Tongue (tissue), 2 donors: Measurements from ENCODE around the gene PLCL1. TPM values are rescaled to one million over a fixed set of nuclear protein-coding genes. Genes with fewer than 3 reads are reported as not detected.
A peak's percentile ranks its signal among the peaks of the same experiment; 100 is the strongest.

Experiments
- DNase-seq: peaks from one replicate; pipeline ENCODE4 v3.0.0-alpha.2; 2015
- total RNA-seq: library from RNA; depleted of rRNA; stranded (reverse); fragments of >200 nt; gene quantifications from one replicate; pipeline ENCODE4 v1.2.3, GENCODE V29; 2014

The PLCL1 gene
- 31.2 TPM for total RNA-seq

GRCh38 chr2:197804049-197804757 lies at the start of gene PLCL1:
PLCL1 (plus strand) TSS chr2:197804593.
- DNase-seq: peak; percentile 95

- no peak for DNase-seq
Measured at GRCh38 chr2:197759013-197759412, 45.4 kb upstream of the PLCL1 start.

- DNase-seq: no peak
Measured at GRCh38 chr2:197759625-197760292, 44.6 kb upstream of the PLCL1 start.

DNA sequence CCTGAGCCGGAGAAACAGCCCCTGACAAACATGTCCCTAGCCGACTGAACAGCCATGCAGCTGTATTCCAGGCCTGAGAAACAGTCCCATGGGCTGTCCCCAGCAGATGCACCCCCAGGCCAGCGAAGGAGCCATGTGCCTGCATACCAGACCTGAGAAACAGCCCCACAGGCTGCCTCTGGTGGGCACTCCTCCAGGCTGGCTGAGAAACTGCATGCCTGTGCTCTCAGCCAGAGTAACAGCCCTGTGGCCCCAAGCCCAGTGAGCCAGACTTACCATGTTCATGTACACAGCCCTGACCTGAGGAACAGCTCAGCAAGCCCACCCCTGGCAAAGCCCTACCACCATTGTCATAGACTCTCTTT lies 44.1 kb upstream of the PLCL1 start:
- DNase-seq: no peak

DNA sequence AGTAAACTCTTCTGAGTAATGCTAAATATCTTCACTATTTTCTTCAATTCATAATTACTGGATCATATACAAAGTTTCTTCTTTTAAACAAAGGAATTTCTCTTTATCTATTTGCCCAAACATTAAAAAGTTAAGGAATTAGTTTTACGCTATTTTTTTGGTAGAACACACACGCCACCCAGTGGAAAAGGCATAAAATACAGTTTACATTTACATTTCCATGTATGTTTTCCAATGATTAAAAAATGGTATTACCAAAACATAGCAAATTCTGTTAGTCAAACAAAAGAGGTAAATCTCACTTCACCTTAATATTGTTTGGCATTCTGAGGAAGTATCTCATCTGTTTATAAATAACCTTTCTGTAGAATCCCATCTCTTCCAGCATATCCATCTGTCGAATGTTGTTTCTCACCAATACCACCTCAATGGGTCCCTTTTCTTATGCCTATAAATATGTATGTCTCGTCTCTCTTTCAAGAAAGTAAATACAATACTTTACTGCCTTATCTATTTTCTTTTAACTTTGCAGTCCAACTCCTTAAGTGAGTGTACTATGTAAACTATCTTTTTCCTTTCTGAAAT lies 26.5 kb upstream of the PLCL1 start:
- peak; percentile 65 for DNase-seq

GRCh38 chr2:197779261-197779660 lies 25.1 kb upstream of the PLCL1 start:
- no peak for DNase-seq

- DNase-seq: no peak
Measured at GRCh38 chr2:197782126-197782525, 22.3 kb upstream of the PLCL1 start.

GRCh38 chr2:197784956-197785941 lies 19.1 kb upstream of the PLCL1 start, which contains the start of gene BOLL:
BOLL (minus strand) TSS chr2:197785319; CDS start chr2:197781850, 3,469 bp downstream.
- no peak for DNase-seq

- DNase-seq: peak; percentile 77
Measured at GRCh38 chr2:197786010-197786877, 18.1 kb upstream of the PLCL1 start.

- DNase-seq: no peak
Measured at GRCh38 chr2:197793456-197793855, 10.9 kb upstream of the PLCL1 start.

DNA sequence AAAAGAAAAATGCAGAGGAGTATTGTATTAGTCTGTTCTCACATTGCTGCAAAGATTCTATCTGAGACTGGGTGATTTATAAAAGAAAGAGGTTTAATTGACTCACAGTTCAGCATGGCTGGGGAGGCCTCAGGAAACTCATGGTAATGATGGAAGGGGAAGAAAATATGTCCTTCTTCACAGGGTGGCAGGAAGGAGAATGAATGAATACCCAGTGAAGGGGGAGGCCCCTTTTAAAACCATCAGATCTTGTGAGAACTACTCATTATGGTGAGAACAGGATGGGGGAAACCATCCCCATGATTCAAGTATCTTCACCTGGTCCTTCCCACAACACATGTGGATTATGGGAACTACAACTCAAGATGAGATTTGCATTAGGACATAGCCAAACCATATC lies 9.1 kb upstream of the PLCL1 start:
- DNase-seq: no peak

GRCh38 chr2:197798187-197798586 lies 6.2 kb upstream of the PLCL1 start:
- no peak for DNase-seq

DNA sequence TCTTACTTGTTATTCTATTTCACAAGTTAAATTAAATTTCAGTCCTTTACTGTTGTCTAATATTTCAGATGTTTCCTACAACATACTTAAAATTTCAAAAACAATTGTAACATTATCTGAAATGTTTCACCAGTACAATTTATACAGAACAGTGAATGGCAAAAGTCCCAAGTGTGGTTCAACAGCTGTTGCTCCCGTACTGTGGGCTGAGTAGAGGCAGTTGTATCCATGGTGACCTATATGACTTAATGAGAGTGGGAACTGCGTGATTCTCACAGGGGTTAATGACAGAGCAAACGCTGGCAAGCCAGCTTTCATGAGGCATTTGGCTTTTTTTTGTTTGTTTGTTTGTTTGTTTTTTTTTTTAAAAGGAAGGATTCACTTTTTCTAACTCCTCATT lies 5.3 kb upstream of the PLCL1 start:
- peak; percentile 47 for DNase-seq

- DNase-seq: no peak
Measured at GRCh38 chr2:197800091-197800490, 4.3 kb upstream of the PLCL1 start.

GRCh38 chr2:197801033-197801432 lies 3.4 kb upstream of the PLCL1 start:
- DNase-seq: no peak

GRCh38 chr2:197803033-197803444 lies 1.4 kb upstream of the PLCL1 start:
- peak; percentile 83 for DNase-seq

DNA sequence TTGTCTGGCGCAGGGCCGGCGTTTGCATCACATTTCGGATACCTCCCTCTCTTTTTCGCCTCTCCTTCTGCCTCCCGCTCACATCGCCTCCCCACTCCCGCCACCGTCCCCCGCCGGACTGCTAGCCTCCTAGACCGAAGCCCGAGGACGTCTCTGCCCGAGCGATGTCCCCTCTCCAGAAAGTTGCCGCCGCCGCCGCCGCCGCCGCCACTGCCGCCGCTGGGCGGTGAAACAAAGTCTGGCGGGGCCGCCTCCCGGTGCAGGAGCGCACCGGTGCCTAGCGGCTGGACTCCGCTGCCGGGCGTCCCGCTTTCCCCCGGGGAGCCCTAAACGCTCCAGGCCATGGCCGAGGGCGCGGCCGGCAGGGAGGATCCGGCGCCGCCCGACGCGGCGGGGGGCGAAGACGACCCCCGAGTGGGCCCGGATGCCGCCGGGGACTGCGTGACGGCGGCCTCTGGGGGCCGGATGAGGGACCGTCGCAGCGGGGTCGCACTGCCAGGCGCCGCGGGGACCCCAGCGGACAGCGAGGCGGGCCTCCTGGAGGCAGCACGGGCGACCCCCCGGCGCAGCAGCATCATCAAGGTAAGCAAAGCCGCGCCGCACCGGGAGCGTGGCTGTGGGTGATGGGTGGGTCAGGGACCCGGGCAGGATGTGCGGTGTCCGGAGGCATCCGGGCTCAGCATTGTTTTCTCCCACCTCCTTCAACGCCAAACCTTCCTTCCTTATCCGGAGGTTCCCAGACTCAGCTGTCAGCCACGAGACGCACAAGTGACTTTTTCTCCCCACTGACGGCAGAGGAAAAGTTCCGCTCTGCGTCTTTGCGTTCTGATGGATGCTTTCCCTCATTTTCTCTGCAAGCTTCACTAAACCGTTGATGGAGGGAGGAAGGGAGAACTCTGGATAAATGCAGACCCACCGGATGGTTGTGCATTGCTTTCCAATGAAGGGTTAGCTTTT lies 643 bp downstream of the PLCL1 start:
- peak; percentile 52 for DNase-seq

GRCh38 chr2:197805715-197806633 lies 1.6 kb downstream of the PLCL1 start:
- DNase-seq: no peak

GRCh38 chr2:197809064-197809463 lies 4.7 kb downstream of the PLCL1 start:
- DNase-seq: no peak
